HEK293T (cell line): Measurements from ENCODE around the gene RIMBP2.

Source experiments
- ARNT ChIP-seq: fragments of 450-650 bp; IDR thresholded peaks from 2 replicates; pipeline ENCODE4 v1.6.1; 2017; ENCODE audit warnings: mild to moderate bottlenecking
- BHLHE40 ChIP-seq: fragments of 450-650 bp; IDR thresholded peaks from 2 replicates; pipeline ENCODE4 v1.6.1; 2016; ENCODE audit warnings: mild to moderate bottlenecking, moderate library complexity, borderline replicate concordance
- FOXM1 ChIP-seq: fragments of 450-650 bp; IDR thresholded peaks from 2 replicates; pipeline ENCODE4 v1.6.1; 2017; ENCODE audit warnings: mild to moderate bottlenecking, borderline replicate concordance
- SUZ12 ChIP-seq: fragments of 450-650 bp; IDR thresholded peaks from 2 replicates; pipeline ENCODE4 v1.6.1; 2016; ENCODE audit warnings: mild to moderate bottlenecking
- TARDBP ChIP-seq: fragments of 450-650 bp; IDR thresholded peaks from 2 replicates; pipeline ENCODE4 v1.6.1; 2016

- TF ChIP-seq BHLHE40 (no peak), FOXM1 (no peak), TARDBP (no peak), SUZ12 (no peak), ARNT (no peak)
Observed at GRCh38 chr12:130565189-130565588, 150.9 kb downstream of the RIMBP2 start.
